Neural cell (in vitro differentiated cells): Measurements from ENCODE around the gene PLEKHG5. TPM values are rescaled to one million over a fixed set of nuclear protein-coding genes. Genes with fewer than 3 reads are reported as not detected.

Experiments used
- H2AFZ ChIP-seq: fragments of 200-600, 300-800 bp; sonication (generic), shearing (Covaris generic); 2 replicates; pipeline ENCODE4 v1.6.0; 2014; ENCODE audit warnings: low read depth, mild to moderate bottlenecking, antibody characterized with exemption, low read length, moderate library complexity
- H3F3A ChIP-seq: fragments of 200-600 bp; shearing (Covaris generic); 2 replicates; pipeline ENCODE4 v1.6.1; 2016; ENCODE audit warnings: mild to moderate bottlenecking, moderate library complexity, mixed read lengths, antibody characterized with exemption, low read length; ENCODE audit not compliant: insufficient read depth, poor library complexity, severe bottlenecking
- H3K27ac ChIP-seq: fragments of 200-600, 300-800 bp; sonication (generic), shearing (Covaris generic); 2 replicates; pipeline ENCODE4 v1.5.1; 2014; ENCODE audit warnings: mild to moderate bottlenecking, low read length, moderate library complexity
- H3K27me3 ChIP-seq: fragments of 300-800, 200-600 bp; sonication (generic), shearing (Covaris generic); 2 replicates; pipeline ENCODE4 v1.6.0; 2014; ENCODE audit warnings: mild to moderate bottlenecking, low read depth, low read length, moderate library complexity; ENCODE audit not compliant: insufficient read depth
- H3K36me3 ChIP-seq: fragments of 300-800, 200-600 bp; sonication (generic), shearing (Covaris generic); 2 replicates; pipeline ENCODE4 v1.5.1; 2014; ENCODE audit warnings: mild to moderate bottlenecking, antibody characterized with exemption, low read length, moderate library complexity; ENCODE audit not compliant: insufficient read depth
- H3K4me2 ChIP-seq: fragments of 300-800, 200-600 bp; sonication (generic), shearing (Covaris generic); 2 replicates; pipeline ENCODE4 v1.6.0; 2014; ENCODE audit warnings: mild to moderate bottlenecking, low read length
- H3K4me3 ChIP-seq: fragments of 300-800, 200-600 bp; sonication (generic), shearing (Covaris generic); 2 replicates; pipeline ENCODE4 v1.5.1; 2014; ENCODE audit warnings: mild to moderate bottlenecking, low read length, moderate library complexity
- H3K79me2 ChIP-seq: fragments of 200-600 bp; shearing (Covaris generic); replicated peaks from 2 replicates; pipeline ENCODE4 v1.6.0; 2014; ENCODE audit warnings: mild to moderate bottlenecking, low read length, moderate library complexity; ENCODE audit not compliant: insufficient read depth
- H3K9ac ChIP-seq: fragments of 300-800, 200-600 bp; sonication (generic), shearing (Covaris generic); 2 replicates; pipeline ENCODE4 v1.6.1; 2016; ENCODE audit warnings: mild to moderate bottlenecking, low read length, mixed read lengths
- H3K9me2 ChIP-seq: fragments of 200-600 bp; shearing (Covaris generic); 2 replicates; pipeline ENCODE4 v1.6.1; 2016; ENCODE audit warnings: mild to moderate bottlenecking, low read length, mixed read lengths; ENCODE audit not compliant: insufficient read depth
- H3K9me3 ChIP-seq: fragments of 200-600, 300-800 bp; sonication (generic), shearing (Covaris generic); 2 replicates; pipeline ENCODE4 v1.6.1; 2016; ENCODE audit warnings: mild to moderate bottlenecking, mixed run types, low read length, moderate library complexity, mixed read lengths
- H4K20me1 ChIP-seq: fragments of 200-600 bp; shearing (Covaris generic); 2 replicates; pipeline ENCODE4 v1.6.1; 2016; ENCODE audit warnings: mild to moderate bottlenecking, mixed run types; ENCODE audit not compliant: insufficient read depth
- CTCF ChIP-seq: fragments of 450-650 bp; IDR thresholded peaks from 2 replicates; pipeline ENCODE4 v1.5.1; 2014; ENCODE audit warnings: antibody characterized with exemption, mild to moderate bottlenecking, moderate library complexity; ENCODE audit not compliant: poor library complexity, severe bottlenecking
- EP300 ChIP-seq: fragments of 450-650 bp; conservative IDR thresholded peaks from 2 replicates; pipeline ENCODE4 v1.6.1; 2014; ENCODE audit warnings: antibody characterized with exemption, mild to moderate bottlenecking, moderate library complexity; ENCODE audit not compliant: poor library complexity, severe bottlenecking
- EZH2 ChIP-seq: fragments of 200-600, 300-800 bp; shearing (Covaris generic), sonication (generic); IDR thresholded peaks from 2 replicates; pipeline ENCODE4 v1.6.1; 2014; ENCODE audit warnings: antibody characterized with exemption, low read length, borderline replicate concordance, mild to moderate bottlenecking; ENCODE audit not compliant: insufficient read depth, poor library complexity, severe bottlenecking
- MXI1 ChIP-seq: fragments of 450-650 bp; conservative IDR thresholded peaks from 2 replicates; pipeline ENCODE4 v1.6.1; 2014; ENCODE audit warnings: antibody characterized with exemption, mild to moderate bottlenecking; ENCODE audit not compliant: poor library complexity, severe bottlenecking
- POLR2AphosphoS5 ChIP-seq: IDR thresholded peaks from 2 replicates; pipeline ENCODE4 v1.6.1; 2012
- REST ChIP-seq: IDR thresholded peaks from 2 replicates; pipeline ENCODE4 v1.6.1; 2012; ENCODE audit warnings: borderline replicate concordance
- SMC3 ChIP-seq: fragments of 450-650 bp; conservative IDR thresholded peaks from 2 replicates; pipeline ENCODE4 v1.6.1; 2014; ENCODE audit warnings: antibody characterized with exemption, mild to moderate bottlenecking, moderate library complexity; ENCODE audit not compliant: poor library complexity
- polyA plus RNA-seq: library from polyadenylated mRNA; depleted of rRNA; stranded (reverse); fragments of >200 nt; gene quantifications from 2 replicates; pipeline ENCODE4 v1.2.3, GENCODE V29; 2014

PLEKHG5 gene
- polyA plus RNA-seq, 1 donor from 2014 or later: 24.0 TPM

- no peaks in the 10 kb centered on the region for H3K9me3 ChIP-seq
- H3K79me2 ChIP-seq: no peaks in the 10 kb centered on the region
- no peak within 1 kb of the TSS for H3K27ac ChIP-seq
- H2AFZ ChIP-seq: no peak within 1 kb of the TSS
- no peak for TF ChIP-seq REST
- no peak for TF ChIP-seq EP300
- no peak for TF ChIP-seq SMC3
- TF ChIP-seq MXI1: no peak
- H3K4me2 ChIP-seq: no peak within 1 kb of the TSS
- H3K36me3 ChIP-seq: no peaks in the 10 kb centered on the region
- no peaks in the 10 kb centered on the region for H4K20me1 ChIP-seq
- H3K9ac ChIP-seq: no peak within 1 kb of the TSS
- no peaks in the 10 kb centered on the region for H3K9me2 ChIP-seq
- no peaks in the 10 kb centered on the region for H3F3A ChIP-seq
- H3K4me3 ChIP-seq: no peak within 1 kb of the TSS
- no peaks in the 10 kb centered on the region for H3K27me3 ChIP-seq
Measured at GRCh38 chr1:6466023-6466422, 25.4 kb downstream of the PLEKHG5 start, which contains the start of gene TNFRSF25. Gene TNFRSF25, minus strand, starts transcription at chr1:6466173. Its CDS starts 66 bp downstream, at chr1:6466107.

- no peak overlapping the region for H3K27ac ChIP-seq
- H3K9ac ChIP-seq: no peak overlapping the region
- H3K27me3 ChIP-seq: no peaks in the 10 kb centered on the region
- H2AFZ ChIP-seq: no peak overlapping the region
- TF ChIP-seq POLR2AphosphoS5 (no peak), EZH2 (no peak), REST (no peak), MXI1 (no peak), CTCF (no peak), SMC3 (no peak)
- H3K36me3 ChIP-seq: no peaks in the 10 kb centered on the region
- no peaks in the 10 kb centered on the region for H3K79me2 ChIP-seq
- no peak overlapping the region for H3K4me2 ChIP-seq
- H4K20me1 ChIP-seq: no peaks in the 10 kb centered on the region
- H3K9me3 ChIP-seq: no peaks in the 10 kb centered on the region
- no peak overlapping the region for H3K4me3 ChIP-seq
- H3F3A ChIP-seq: no peaks in the 10 kb centered on the region
- no peaks in the 10 kb centered on the region for H3K9me2 ChIP-seq
Measured at GRCh38 chr1:6465461-6466005, 25.9 kb downstream of the PLEKHG5 start.
